ENCODE data around the gene TGM2.
A peak's percentile ranks its signal among the peaks of the same experiment; 100 is the strongest.

The TGM2 gene

GRCh38 chr20:38209736-38210405 is 44.8 kb upstream of the TGM2 start:
- TF ChIP-seq OSR1 (CRISPR knock-in tag; IDR thresholded peaks at IDR 0.05) (no peak), ESRRG (CRISPR knock-in tag; IDR thresholded peaks at IDR 0.05) (no peak), CREB5 (CRISPR knock-in tag; IDR thresholded peaks at IDR 0.05; ENCODE audit: low read depth) (no peak), ZFP30 (CRISPR knock-in tag; IDR thresholded peaks at IDR 0.05) (no peak), ARNTL (CRISPR knock-in tag; IDR thresholded peaks at IDR 0.05; ENCODE audit: borderline replicate concordance, low read depth) (no peak), POU6F1 (CRISPR knock-in tag; IDR thresholded peaks at IDR 0.05; ENCODE audit: borderline replicate concordance, low read depth) (no peak), GLIS3 (CRISPR knock-in tag; IDR thresholded peaks at IDR 0.05) (no peak), CSDC2 (CRISPR knock-in tag; IDR thresholded peaks at IDR 0.05) (no peak), TOX (CRISPR knock-in tag; IDR thresholded peaks at IDR 0.05; ENCODE audit: borderline replicate concordance) (no peak), CSRNP3 (CRISPR knock-in tag; IDR thresholded peaks at IDR 0.05) (no peak), ZFP3 (CRISPR knock-in tag; IDR thresholded peaks at IDR 0.05) (no peak), PATZ1 (CRISPR knock-in tag; IDR thresholded peaks at IDR 0.05; ENCODE audit: borderline replicate concordance) (no peak), ZC3H10 (CRISPR knock-in tag; IDR thresholded peaks at IDR 0.05) (no peak)
- ATAC-seq, result peak; percentile 32; the same call in 2 of the 3 replicates

GRCh38 chr20:38209054-38209675 is 44.1 kb upstream of the TGM2 start:
- no peak for ATAC-seq
- TF ChIP-seq PPARA (CRISPR knock-in tag; IDR thresholded peaks at IDR 0.05; ENCODE audit: borderline replicate concordance) (no peak), ZNF565 (CRISPR knock-in tag; conservative IDR thresholded peaks at IDR 0.05; ENCODE audit: low read depth) (no peak), ZFP30 (CRISPR knock-in tag; IDR thresholded peaks at IDR 0.05) (no peak), RARB (CRISPR knock-in tag; IDR thresholded peaks at IDR 0.05) (no peak), ARNTL (CRISPR knock-in tag; IDR thresholded peaks at IDR 0.05; ENCODE audit: borderline replicate concordance, low read depth) (no peak), GLIS3 (CRISPR knock-in tag; IDR thresholded peaks at IDR 0.05) (no peak), OSR1 (CRISPR knock-in tag; IDR thresholded peaks at IDR 0.05) (no peak), ZFP3 (CRISPR knock-in tag; IDR thresholded peaks at IDR 0.05) (no peak), CSRNP3 (CRISPR knock-in tag; IDR thresholded peaks at IDR 0.05) (no peak), POU6F1 (CRISPR knock-in tag; IDR thresholded peaks at IDR 0.05; ENCODE audit: borderline replicate concordance, low read depth) (no peak), TCF4 (CRISPR knock-in tag; IDR thresholded peaks at IDR 0.05; ENCODE audit: borderline replicate concordance) (no peak), BACH2 (CRISPR knock-in tag; IDR thresholded peaks at IDR 0.05; ENCODE audit: borderline replicate concordance) (no peak), ESRRG (CRISPR knock-in tag; IDR thresholded peaks at IDR 0.05) (no peak), ISL1 (CRISPR knock-in tag; IDR thresholded peaks at IDR 0.05) (no peak), ZNF70 (CRISPR knock-in tag; IDR thresholded peaks at IDR 0.05) (no peak)
